GM18873 (cell line): ENCODE results near the gene TEX19.

ENCODE experiments used
- ATAC-seq: cut with Tn5 transposase; IDR thresholded peaks from one replicate; pipeline ENCODE4 v1.9.1; 2021; ENCODE audit warnings: mild to moderate bottlenecking, moderate library complexity, moderate number of reproducible peaks; ENCODE audit not compliant: unreplicated experiment, low FRiP score

TEX19 gene

DNA sequence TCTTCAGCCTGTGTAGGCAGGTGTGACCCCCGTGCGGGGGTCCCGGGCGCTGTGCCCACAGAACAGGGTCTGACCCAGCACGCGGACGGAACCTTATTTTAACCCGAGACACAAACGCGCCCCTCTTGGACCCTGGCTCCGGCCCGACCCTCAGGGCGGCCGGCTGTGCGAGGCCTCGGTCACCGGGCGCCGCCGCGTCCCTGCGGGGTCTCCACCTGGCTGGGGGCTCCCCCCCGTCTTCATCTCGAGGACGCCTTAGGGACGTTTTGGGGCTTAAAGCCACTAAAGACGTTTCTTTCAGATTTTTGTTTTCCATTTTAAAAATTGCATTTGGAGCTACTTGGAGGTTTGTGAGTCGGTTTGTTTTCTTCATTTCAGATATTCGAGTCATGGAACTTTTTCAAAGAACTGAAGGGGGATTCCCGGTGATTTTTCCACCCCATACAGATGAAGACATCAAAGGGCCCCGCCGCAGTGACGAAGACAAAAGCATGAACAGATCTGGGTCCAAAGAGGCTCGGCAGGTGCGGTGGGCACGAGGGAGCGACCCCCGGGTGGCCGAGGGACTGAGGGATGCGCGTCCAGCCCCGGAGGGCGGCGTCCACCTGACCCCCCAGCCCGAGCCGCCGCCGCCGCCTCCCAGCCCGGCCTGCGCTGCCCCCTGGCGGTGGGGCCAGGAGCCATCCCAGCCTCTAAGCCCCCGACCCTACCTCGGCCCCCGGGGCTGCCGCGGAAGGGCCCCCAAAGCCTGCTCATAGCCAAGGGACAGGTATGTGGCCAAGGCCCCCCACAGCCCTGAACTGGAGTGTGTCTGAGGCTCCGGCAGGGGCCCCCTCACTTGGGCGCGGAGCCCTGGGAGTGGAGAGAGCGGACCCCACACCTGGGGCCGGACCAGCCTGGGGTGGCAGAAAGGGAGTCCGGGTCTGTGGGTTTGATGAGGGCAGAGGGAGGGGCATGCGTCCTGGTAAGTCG is 37.8 kb upstream of the TEX19 start:
- no peak for ATAC-seq

- no peak for ATAC-seq
These were observed 37.0 kb upstream of the TEX19 start for GRCh38 chr17:82321947-82322466.

- ATAC-seq, result no peak
These were observed 36.3 kb upstream of the TEX19 start for GRCh38 chr17:82322526-82323453.

DNA sequence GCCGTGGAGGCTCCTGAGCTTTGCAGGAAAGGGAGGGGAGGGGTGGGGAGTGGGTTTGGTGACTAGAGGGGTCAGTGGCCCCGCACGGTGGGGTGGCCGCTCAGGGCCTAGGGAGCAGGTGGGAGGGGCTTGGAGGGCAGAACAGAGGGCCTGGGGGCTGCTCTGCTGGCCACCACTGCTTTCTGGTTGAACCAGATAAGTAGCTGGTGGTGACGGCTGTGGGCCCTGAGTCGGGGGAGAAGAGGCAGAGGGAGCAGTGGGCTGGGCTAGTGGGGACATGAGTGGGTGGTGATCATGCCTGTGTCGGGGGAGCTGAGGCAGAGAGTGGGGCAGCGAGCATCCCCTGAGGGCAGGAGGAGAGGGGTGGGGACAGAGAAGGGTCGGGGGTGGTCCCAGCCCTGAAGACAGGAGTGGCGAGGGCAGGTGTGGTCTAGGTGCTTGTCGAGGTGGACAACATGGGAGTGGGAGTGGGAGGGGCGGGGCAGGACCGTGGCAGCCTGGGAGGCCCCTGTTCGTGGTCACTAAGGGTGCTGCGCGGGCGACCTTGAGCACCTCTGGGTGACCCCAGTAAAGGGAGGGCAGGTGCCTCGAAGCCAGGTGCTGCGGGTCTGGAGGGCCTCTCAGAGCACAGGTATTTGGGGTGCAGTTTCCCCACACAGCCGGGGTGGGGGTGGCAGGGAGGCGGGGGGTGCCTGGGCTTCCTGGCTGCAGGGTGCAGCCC is 35.4 kb upstream of the TEX19 start:
- no peak for ATAC-seq

- no peak for ATAC-seq
These were observed 34.3 kb upstream of the TEX19 start for GRCh38 chr17:82324566-82325285.

- no peak for ATAC-seq
These were observed 33.5 kb upstream of the TEX19 start for GRCh38 chr17:82325286-82326180.

- no peak for ATAC-seq
These were observed 31.8 kb upstream of the TEX19 start for GRCh38 chr17:82327289-82327688.

GRCh38 chr17:82327757-82328140 is 31.3 kb upstream of the TEX19 start:
- ATAC-seq, result no peak

- no peak for ATAC-seq
These were observed 30.7 kb upstream of the TEX19 start for GRCh38 chr17:82328141-82328993.

GRCh38 chr17:82328994-82329507 is 30.0 kb upstream of the TEX19 start:
- no peak for ATAC-seq

DNA sequence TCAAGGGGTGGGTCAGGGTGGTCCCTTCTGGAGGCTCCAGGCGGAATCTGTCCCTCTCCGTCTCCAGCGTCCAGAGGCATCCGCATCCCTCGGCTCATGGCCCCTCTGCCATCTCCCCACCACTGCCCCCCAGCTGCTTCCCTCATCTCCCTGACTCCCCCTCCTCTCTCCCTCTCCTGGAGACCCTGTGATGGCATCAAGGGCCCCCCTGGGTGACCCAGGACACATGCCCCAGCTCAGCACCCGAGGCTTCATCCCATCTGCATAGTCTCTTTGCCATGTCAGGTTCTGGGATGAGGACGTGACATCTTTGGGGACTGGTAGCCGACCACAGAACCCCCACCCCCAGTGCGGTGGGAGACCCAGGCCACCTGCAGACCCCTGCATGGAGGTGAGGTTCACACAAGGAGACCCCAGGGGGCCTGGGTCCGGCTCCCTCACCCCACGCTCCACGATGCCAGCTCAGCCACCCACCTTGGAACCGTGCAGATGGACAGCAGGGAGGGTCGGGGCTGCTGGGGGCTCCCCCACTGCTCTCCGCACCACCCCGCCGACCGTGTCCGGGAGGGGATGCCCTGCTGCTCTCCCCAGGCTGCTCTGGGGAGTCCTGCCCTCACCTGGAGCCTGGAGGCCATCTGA is 29.2 kb upstream of the TEX19 start:
- ATAC-seq, result no peak

- no peak for ATAC-seq
These were observed 28.5 kb upstream of the TEX19 start for GRCh38 chr17:82330322-82331239.

DNA sequence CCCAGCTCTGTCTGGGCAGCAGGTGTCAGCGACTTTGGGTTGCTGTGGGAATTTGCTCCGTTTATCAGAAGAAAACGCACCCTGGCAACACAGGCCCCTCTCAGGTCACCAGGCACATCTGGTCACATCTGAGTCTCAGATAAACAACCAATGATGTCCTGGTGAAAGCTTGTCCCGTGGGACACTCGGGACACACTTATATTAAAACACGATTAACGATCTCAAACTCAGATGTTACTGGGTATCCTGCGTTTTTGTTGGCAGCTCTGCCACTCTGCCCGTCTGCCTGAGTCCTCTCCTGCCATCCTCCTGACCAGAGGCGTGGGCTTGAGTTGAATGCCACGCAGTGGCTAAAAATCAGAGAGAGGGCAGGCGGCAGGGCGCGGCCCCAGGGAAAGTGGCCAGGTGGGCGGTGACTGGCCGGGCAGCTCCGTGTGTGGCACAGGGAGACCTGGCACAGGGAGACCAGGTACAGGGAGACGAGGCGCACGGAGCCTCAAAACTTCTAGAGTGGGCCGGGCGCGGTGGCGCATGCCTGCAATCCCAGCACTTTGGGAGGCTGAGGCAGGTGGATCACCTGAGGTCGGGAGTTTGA is 27.6 kb upstream of the TEX19 start:
- ATAC-seq, result no peak

DNA sequence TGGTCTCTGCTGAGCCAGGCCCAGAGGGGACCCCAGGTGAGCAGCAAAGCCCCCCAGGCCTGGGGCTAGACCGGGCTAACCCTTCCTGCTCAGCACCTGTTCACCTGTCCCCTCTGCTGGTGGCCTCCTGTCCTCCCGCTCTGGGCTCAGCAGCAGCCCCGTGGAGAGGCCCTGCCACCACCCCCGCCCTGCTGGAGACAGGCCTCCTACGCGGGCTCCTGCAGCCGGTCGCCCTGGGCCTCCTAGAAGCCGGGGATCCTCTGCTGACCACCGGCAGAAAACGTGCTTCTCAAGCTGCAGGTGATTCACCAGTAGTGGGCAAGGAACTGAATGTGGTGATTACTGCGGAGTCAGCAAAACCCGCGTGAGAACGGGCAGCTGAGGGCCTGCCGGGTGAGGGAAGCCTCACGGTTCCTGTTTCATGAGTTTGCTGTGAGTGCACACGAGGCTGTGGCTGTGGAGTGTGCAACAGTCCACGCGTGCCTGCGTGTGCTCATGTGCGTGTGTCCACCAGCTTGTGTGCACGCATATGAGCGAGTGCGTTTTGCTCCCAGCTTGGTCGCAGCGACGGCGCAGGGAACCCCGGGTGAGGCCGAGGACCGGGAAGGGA is 26.3 kb upstream of the TEX19 start:
- no peak for ATAC-seq
